IMR-90 (cell line): Measurements from ENCODE around the gene TP53BP2. TPM values are rescaled to one million over a fixed set of nuclear protein-coding genes. Genes with fewer than 3 reads are reported as not detected.

Experiments used
- ATAC-seq: fragments of 200-7000 bp; cut with Tn5 transposase; 2 replicates; pipeline ENCODE4 v1.9.1; 2020; ENCODE audit warnings: low read depth, mild to moderate bottlenecking, moderate library complexity
- BruUV-seq: library from RNA; stranded (reverse); fragments of 400-500 nt; replicated peaks from 2 replicates; lab custom pipeline; 2021; lab: Mats Ljungman, UMichigan
- CTCF ChIA-PET: fragments of 300-600 bp; formaldehyde crosslinking; extraction: SDS; loops from one replicate; lab custom pipeline; 2021; ENCODE audit warnings: antibody characterized with exemption; lab: Yijun Ruan, JAX
- POLR2A ChIA-PET: fragments of 300-600 bp; sonication (Branson Sonifier 250); formaldehyde crosslinking; loops from one replicate; lab custom pipeline; 2022; ENCODE audit warnings: antibody characterized with exemption; ENCODE audit not compliant: unreplicated experiment; lab: Charles Lee
- DNase-seq: peaks from one replicate; pipeline ENCODE4 v3.0.0; 2013
- H2AFZ ChIP-seq: replicated peaks from 2 replicates; pipeline ENCODE3; 2013; ENCODE audit warnings: low read length, mild to moderate bottlenecking; ENCODE audit not compliant: poor library complexity
- H2AK5ac ChIP-seq: 2 replicates; pipeline ENCODE4 v1.6.1; 2013; ENCODE audit warnings: low read depth, low read length, inconsistent platforms
- H2AK9ac ChIP-seq: replicated peaks from 2 replicates; pipeline ENCODE3; 2013; ENCODE audit warnings: mild to moderate bottlenecking, low read depth, low read length, moderate library complexity; ENCODE audit not compliant: poor library complexity
- H2BK120ac ChIP-seq: 2 replicates; pipeline ENCODE4 v1.6.1; 2013; ENCODE audit warnings: low read depth, low read length, inconsistent platforms
- H2BK15ac ChIP-seq: 3 replicates; pipeline ENCODE4 v1.6.1; 2013; ENCODE audit warnings: low read depth, low read length, inconsistent platforms
- H2BK20ac ChIP-seq: 2 replicates; pipeline ENCODE4 v1.6.1; 2013; ENCODE audit warnings: low read depth, mild to moderate bottlenecking, inconsistent platforms, low read length, moderate library complexity
- H2BK5ac ChIP-seq: 2 replicates; pipeline ENCODE4 v1.6.1; 2013; ENCODE audit warnings: mild to moderate bottlenecking, low read depth, low read length, inconsistent platforms; ENCODE audit not compliant: poor library complexity, severe bottlenecking
- H3K14ac ChIP-seq: replicated peaks from 2 replicates; pipeline ENCODE4 v1.6.1; 2013; ENCODE audit warnings: low read depth, low read length, inconsistent platforms
- H3K18ac ChIP-seq: 2 replicates; pipeline ENCODE4 v1.6.1; 2013; ENCODE audit warnings: low read depth, low read length, control low read depth
- H3K23ac ChIP-seq: 2 replicates; pipeline ENCODE4 v1.6.1; 2013; ENCODE audit warnings: low read depth, low read length, inconsistent platforms
- H3K27ac ChIP-seq: 2 replicates; pipeline ENCODE4 v1.5.1; 2013; ENCODE audit warnings: mild to moderate bottlenecking, control low read depth, low read length; ENCODE audit not compliant: insufficient read depth
- H3K27me3 ChIP-seq: 2 replicates; pipeline ENCODE4 v1.6.1; 2013; ENCODE audit warnings: low read length; ENCODE audit not compliant: control insufficient read depth, insufficient read depth
- H3K36me3 ChIP-seq: 2 replicates; pipeline ENCODE4 v1.6.1; 2013; ENCODE audit warnings: low read length, mixed read lengths; ENCODE audit not compliant: control insufficient read depth, insufficient read depth
- H3K4ac ChIP-seq: 2 replicates; pipeline ENCODE4 v1.6.1; 2013; ENCODE audit warnings: low read depth, low read length, inconsistent platforms
- H3K4me1 ChIP-seq: 2 replicates; pipeline ENCODE4 v1.6.1; 2013; ENCODE audit warnings: low read length, mixed read lengths; ENCODE audit not compliant: control insufficient read depth, insufficient read depth
- H3K4me2 ChIP-seq: 2 replicates; pipeline ENCODE4 v1.6.1; 2013; ENCODE audit warnings: low read depth, mild to moderate bottlenecking, control low read depth, low read length, moderate library complexity
- H3K4me3 ChIP-seq: 2 replicates; pipeline ENCODE4 v1.5.1; 2013; ENCODE audit warnings: low read depth, mild to moderate bottlenecking, control low read depth, low read length, moderate library complexity; ENCODE audit not compliant: insufficient read depth
- H3K56ac ChIP-seq: 2 replicates; pipeline ENCODE4 v1.6.1; 2013; ENCODE audit warnings: low read length, inconsistent platforms; ENCODE audit not compliant: insufficient read depth; ENCODE audit errors: extremely low read depth
- H3K79me1 ChIP-seq, 2 experiments: 2 replicates each; pipeline ENCODE4 v1.6.1; 2013; ENCODE audit warnings: low read length in 2 of 2, inconsistent platforms in 1 of 2, low read depth in 1 of 2
- H3K9ac ChIP-seq: 2 replicates; pipeline ENCODE4 v1.6.1; 2013; ENCODE audit warnings: low read depth, low read length, control low read depth
- H3K9me1 ChIP-seq: 2 replicates; pipeline ENCODE4 v1.6.1; 2013; ENCODE audit warnings: low read length, inconsistent platforms; ENCODE audit not compliant: insufficient read depth
- H3K9me3 ChIP-seq: 2 replicates; pipeline ENCODE4 v1.6.1; 2013; ENCODE audit warnings: low read length; ENCODE audit not compliant: control insufficient read depth, insufficient read depth
- H4K20me1 ChIP-seq: 2 replicates; pipeline ENCODE4 v1.6.1; 2013; ENCODE audit warnings: low read length, inconsistent platforms; ENCODE audit not compliant: insufficient read depth
- H4K5ac ChIP-seq: 2 replicates; pipeline ENCODE4 v1.6.1; 2013; ENCODE audit warnings: mild to moderate bottlenecking, low read depth, low read length, control low read depth
- H4K8ac ChIP-seq, 2 experiments: 2 replicates each; pipeline ENCODE4 v1.6.1; 2013; ENCODE audit warnings: low read depth in 2 of 2, low read length in 2 of 2, control low read depth in 1 of 2, inconsistent platforms in 1 of 2
- H4K91ac ChIP-seq: 2 replicates; pipeline ENCODE4 v1.6.1; 2013; ENCODE audit warnings: low read depth, low read length, inconsistent platforms; ENCODE audit not compliant: insufficient read depth
- CTCF ChIP-seq: conservative IDR thresholded peaks from 2 replicates; pipeline ENCODE4 v1.5.1; 2012; ENCODE audit warnings: mild to moderate bottlenecking, low read depth, low read length, improper control_type of control experiment
- FOS ChIP-seq: fragments of 150-350 bp; IDR thresholded peaks from 2 replicates; pipeline ENCODE4 v1.6.1; 2016; ENCODE audit warnings: low read depth, low read length
- POLR2A ChIP-seq: IDR thresholded peaks from 2 replicates; pipeline ENCODE4 v1.6.1; 2012; ENCODE audit warnings: mild to moderate bottlenecking, low read depth, low read length
- RFX5 ChIP-seq: IDR thresholded peaks from 2 replicates; pipeline ENCODE4 v1.8.0; 2012; ENCODE audit warnings: low read depth, mild to moderate bottlenecking, low read length, moderate library complexity
- WGBS, 2 experiments: methylation state at CpG; one replicate each; pipeline versions ENCODE4 v1.1.5 to v1.1.7; 2013; ENCODE audit warnings: missing lambda C conversion rate in 2 of 2; ENCODE audit not compliant: insufficient read length in 1 of 2; ENCODE audit errors: extremely low coverage in 2 of 2; 5-methylcytosine and 5-hydroxymethylcytosine counted together
- dilution Hi-C: fragments of 300-500 bp; cut with HindIII; formaldehyde crosslinking; loops from one replicate; pipeline ENCODE4 v1.14.3; 2018; ENCODE audit warnings: low sequenced_read_pairs; ENCODE audit not compliant: unreplicated experiment
- in situ Hi-C: fragments of 300-500 bp; cut with MboI; formaldehyde crosslinking; loops from 3 replicates; pipeline ENCODE4 v1.14.3; 2019; ENCODE audit warnings: low sequenced_read_pairs, inconsistent platforms, mixed read lengths
- intact Hi-C: fragments of 100-400 bp; cut with micrococcal nuclease; formaldehyde crosslinking; loops from 2 replicates; pipeline ENCODE4 v1.10.0; 2022
- polyA plus RNA-seq, 3 experiments: library from polyadenylated mRNA; depleted of rRNA; stranded (reverse); fragments of >200 nt; gene quantifications; 2 replicates each; pipeline ENCODE4 v1.2.3, GENCODE V29; 2012; ENCODE audit warnings: low replicate concordance in 1 of 3
- total RNA-seq: library from RNA; depleted of rRNA; stranded (reverse); fragments of >200 nt; gene quantifications from 2 replicates; pipeline ENCODE4 v1.2.3, GENCODE V29; 2012

TP53BP2 gene
- total and polyA plus RNA-seq, 2 of the 4 experiments (the other 2 are of a cell fraction), result 19.9 to 35.0 TPM

- peaks cover 58% of the 10 kb centered on the region for H3K36me3 ChIP-seq
- H3K18ac ChIP-seq, result no peak overlapping the region
- H3K4me1 ChIP-seq, result peaks cover 28% of the 10 kb centered on the region
- ChIA-PET POLR2A (interaction anchor here (1.4 kb wide), 1 partner anchor 44 kb away, joined by 3 read pairs; no protein-coding TSS in a partner anchor), CTCF (no interaction called here)
- H4K5ac ChIP-seq, result no peak overlapping the region
- no peak overlapping the region for H3K14ac ChIP-seq
- H2AK9ac ChIP-seq, result no peak overlapping the region
- H3K9me1 ChIP-seq, result peaks cover 29% of the 10 kb centered on the region
- H3K4ac ChIP-seq, result no peak overlapping the region
- H3K27ac ChIP-seq, result no peak overlapping the region
- WGBS, 2 experiments, result 80% methylated on average over 1 of the region's 4 CpGs; no CpG with 5 or more reads in 1 of the 2 experiments
- H3K9me3 ChIP-seq, result no peaks in the 10 kb centered on the region
- H3K56ac ChIP-seq, result no peak overlapping the region
- H3K23ac ChIP-seq, result no peak overlapping the region
- dilution Hi-C loops (no loop called here), in situ Hi-C loops (loop anchor here (5.0 kb wide), 1 partner anchor 48 kb away; no protein-coding TSS in a partner anchor), intact Hi-C loops (loop anchor here (1.0 kb wide), 1 partner anchor 44 kb away; no protein-coding TSS in a partner anchor)
- no peak overlapping the region for H2AK5ac ChIP-seq
- H4K91ac ChIP-seq, result no peak overlapping the region
- BruUV-seq, result no TSS peak
- peaks cover 47 to 93% of the 10 kb centered on the region in 2 experiments for H3K79me1 ChIP-seq
- no peak overlapping the region for H3K9ac ChIP-seq
- no peak overlapping the region for H2BK15ac ChIP-seq
- H2AFZ ChIP-seq, result no peak overlapping the region
- H3K4me3 ChIP-seq, result no peak overlapping the region
- ATAC-seq (no peak), DNase-seq (peak; percentile 66)
- TF ChIP-seq FOS (no peak), CTCF (no peak), RFX5 (no peak), POLR2A (no peak)
- no peaks in the 10 kb centered on the region for H3K27me3 ChIP-seq
- H2BK120ac ChIP-seq, result no peak overlapping the region
- no peak overlapping the region for H2BK20ac ChIP-seq
- H4K20me1 ChIP-seq, result peaks cover 58% of the 10 kb centered on the region
- no peak overlapping the region for H2BK5ac ChIP-seq
- H3K4me2 ChIP-seq, result no peak overlapping the region
- H4K8ac ChIP-seq, result no peak overlapping the region
Measured at GRCh38 chr1:223745731-223746130, 100.0 kb downstream of the TP53BP2 start.
